Epithelial cell of proximal tubule (primary cell): Measurements from ENCODE around the gene TMTC2. TPM values are rescaled to one million over a fixed set of nuclear protein-coding genes. Genes with fewer than 3 reads are reported as not detected.

Source experiments
- DNase-seq: peaks from one replicate; pipeline ENCODE4 v3.0.0-alpha.2; 2011; ENCODE audit warnings: low read depth
- H3K4me3 ChIP-seq: 2 replicates; pipeline ENCODE4 v1.5.1; 2011; ENCODE audit warnings: low read depth, mild to moderate bottlenecking, low read length
- total RNA-seq: library from RNA; depleted of rRNA; stranded (reverse); fragments of >200 nt; gene quantifications from 2 replicates; pipeline ENCODE4 v1.2.3, GENCODE V29; 2015
- TF ChIP-seq, protein P1 (sequence below): conservative IDR thresholded peaks from 2 replicates; pipeline ENCODE4 v1.5.1; 2012; ENCODE audit warnings: low read depth, mild to moderate bottlenecking, low read length

Gene TMTC2
- total RNA-seq, 1 donor from 2014 or later: 3.6 TPM

DNA sequence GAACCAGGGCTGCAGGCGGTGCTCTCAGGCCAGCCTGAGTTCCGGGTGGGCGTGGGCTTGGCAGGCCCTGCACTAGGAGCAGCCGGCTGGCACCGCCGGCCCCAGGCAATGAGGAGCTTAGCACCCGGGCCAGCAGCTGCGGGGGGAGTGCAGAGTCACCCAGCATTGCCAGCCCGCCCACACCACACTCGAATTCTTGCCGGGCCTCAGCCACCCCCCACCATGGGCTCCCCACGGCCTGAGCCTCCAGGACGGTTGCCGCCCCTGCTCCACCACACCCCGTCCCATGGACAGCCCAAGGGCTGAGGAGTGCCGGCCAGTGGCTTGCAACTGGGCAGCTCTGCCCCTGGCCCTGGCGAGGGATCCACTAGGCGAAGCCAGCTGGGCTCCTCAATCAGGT, 453.4 kb downstream of the TMTC2 start:
- no peak overlapping the region for H3K4me3 ChIP-seq
- TF ChIP-seq, protein P1, sequence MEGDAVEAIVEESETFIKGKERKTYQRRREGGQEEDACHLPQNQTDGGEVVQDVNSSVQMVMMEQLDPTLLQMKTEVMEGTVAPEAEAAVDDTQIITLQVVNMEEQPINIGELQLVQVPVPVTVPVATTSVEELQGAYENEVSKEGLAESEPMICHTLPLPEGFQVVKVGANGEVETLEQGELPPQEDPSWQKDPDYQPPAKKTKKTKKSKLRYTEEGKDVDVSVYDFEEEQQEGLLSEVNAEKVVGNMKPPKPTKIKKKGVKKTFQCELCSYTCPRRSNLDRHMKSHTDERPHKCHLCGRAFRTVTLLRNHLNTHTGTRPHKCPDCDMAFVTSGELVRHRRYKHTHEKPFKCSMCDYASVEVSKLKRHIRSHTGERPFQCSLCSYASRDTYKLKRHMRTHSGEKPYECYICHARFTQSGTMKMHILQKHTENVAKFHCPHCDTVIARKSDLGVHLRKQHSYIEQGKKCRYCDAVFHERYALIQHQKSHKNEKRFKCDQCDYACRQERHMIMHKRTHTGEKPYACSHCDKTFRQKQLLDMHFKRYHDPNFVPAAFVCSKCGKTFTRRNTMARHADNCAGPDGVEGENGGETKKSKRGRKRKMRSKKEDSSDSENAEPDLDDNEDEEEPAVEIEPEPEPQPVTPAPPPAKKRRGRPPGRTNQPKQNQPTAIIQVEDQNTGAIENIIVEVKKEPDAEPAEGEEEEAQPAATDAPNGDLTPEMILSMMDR: no peak
- no peak for DNase-seq

DNA sequence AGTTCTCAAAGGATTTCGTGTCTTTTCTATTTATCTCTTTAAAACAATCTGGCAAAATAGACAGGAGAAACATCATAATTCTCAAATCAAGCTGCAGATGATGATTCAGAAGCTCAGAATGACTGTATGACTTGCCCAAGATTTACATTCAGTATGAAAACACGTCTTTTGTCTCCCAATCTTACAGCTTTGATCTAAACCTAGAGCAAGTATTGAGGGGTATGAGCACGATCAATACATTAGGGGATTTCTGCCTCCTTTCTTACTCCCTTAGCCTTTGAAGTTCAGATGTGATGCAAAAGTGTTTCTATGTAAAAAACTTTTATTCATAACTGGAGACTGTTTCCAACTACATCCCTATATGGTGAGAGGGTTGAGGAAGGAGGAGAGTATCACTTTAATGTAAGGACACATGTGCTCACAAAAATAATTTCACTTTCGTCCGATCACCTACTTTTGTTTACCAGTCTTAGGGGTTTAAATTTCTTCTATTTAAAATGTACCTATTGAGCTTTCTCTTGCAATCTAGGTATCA, 454.8 kb downstream of the TMTC2 start:
- no peak for DNase-seq
- H3K4me3 ChIP-seq: no peak overlapping the region
- TF ChIP-seq, protein P1: no peak

DNA sequence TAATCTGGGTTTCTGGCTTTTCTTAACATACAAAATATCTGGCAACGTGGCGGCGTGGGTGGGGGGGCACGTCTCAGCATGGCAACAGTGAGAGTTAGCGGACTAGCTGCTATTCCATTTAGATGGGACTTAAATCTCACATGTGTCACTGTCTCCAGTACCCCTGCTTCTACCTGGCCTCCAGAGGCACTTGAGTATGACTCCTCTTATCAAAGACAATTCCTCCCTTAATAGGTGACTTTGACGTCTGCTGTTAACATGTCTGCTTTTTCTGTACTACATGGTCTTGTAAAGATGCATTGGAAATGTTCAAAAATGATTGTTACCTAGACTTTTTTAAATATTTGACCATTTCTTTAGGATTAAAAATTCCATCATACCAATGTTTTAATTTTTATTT, 456.2 kb downstream of the TMTC2 start:
- DNase-seq: no peak
- TF ChIP-seq, protein P1: no peak
- no peak overlapping the region for H3K4me3 ChIP-seq

- no peak overlapping the region for H3K4me3 ChIP-seq
- TF ChIP-seq, protein P1: no peak
- no peak for DNase-seq
Measured at GRCh38 chr12:83143950-83144349, 457.2 kb downstream of the TMTC2 start.

GRCh38 chr12:83145325-83145840, 458.7 kb downstream of the TMTC2 start:
- H3K4me3 ChIP-seq: no peak overlapping the region

DNA sequence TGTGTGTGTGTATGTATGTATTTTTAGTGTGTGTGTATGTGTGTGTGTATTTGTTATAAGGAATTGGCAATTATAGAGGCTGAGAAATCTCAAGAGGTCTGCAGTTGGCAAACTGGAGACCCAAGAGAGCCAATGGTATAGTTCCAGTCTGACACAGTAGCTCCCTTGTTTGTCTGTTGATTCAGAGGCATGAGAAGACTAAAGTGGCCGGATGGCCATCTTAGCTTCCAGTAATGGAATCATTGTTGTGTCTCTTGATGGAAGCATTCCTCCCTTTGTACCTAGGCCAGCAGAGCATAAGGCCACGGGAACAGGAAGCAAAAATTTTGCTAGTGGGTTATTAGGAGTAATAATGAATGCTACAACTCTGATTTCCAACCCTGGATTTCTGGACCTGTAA, 460.6 kb downstream of the TMTC2 start:
- DNase-seq: no peak
- no peak overlapping the region for H3K4me3 ChIP-seq
- TF ChIP-seq, protein P1: no peak

More at GRCh38 chr12:83145325-83145840, 458.7 kb downstream of the TMTC2 start:
- TF ChIP-seq, protein P1: no peak
- DNase-seq: no peak

DNA sequence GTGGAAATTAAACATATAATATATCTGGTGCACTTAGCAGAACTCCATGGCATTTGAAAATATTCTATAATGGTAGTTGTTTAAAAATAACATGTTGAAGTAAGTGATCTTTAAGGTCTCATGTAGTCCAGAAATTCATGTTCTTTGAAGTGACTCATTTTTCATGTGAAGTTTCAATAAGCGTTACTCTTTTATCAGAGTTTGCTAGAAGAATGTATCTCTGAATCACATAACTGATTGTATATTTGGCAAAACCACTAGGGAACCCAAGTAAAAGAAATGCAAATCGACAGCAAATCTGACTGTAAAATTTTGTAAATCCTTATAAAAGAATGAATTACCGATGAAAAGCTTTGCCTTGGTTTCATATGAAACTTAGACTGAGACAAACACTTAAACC, 463.3 kb downstream of the TMTC2 start:
- no peak overlapping the region for H3K4me3 ChIP-seq
- TF ChIP-seq, protein P1: no peak
- DNase-seq: no peak
